Ovary (tissue), 9 donors: ENCODE data around the gene PANK4. TPM values are rescaled to one million over a fixed set of nuclear protein-coding genes. Genes with fewer than 3 reads are reported as not detected.

Experiments used
- DNase-seq, 5 donors: peaks; one replicate each; pipeline ENCODE4 v3.0.0-alpha.2; 2019 to 2020
- H3K27ac ChIP-seq, 2 donors: fragments of 200-600 bp; one replicate each; pipeline versions ENCODE4 v1.5.1 to v1.8.0; 2019 to 2022
- H3K27me3 ChIP-seq: fragments of 200-600 bp; one replicate; pipeline ENCODE4 v1.8.0; 2022
- H3K36me3 ChIP-seq: fragments of 200-600 bp; sonication (generic); one replicate; pipeline ENCODE4 v1.5.1; 2019
- H3K4me1 ChIP-seq: one replicate; pipeline ENCODE4 v1.8.1; 2013; ENCODE audit warnings: mild to moderate bottlenecking, moderate library complexity; ENCODE audit not compliant: insufficient read depth
- H3K4me3 ChIP-seq: fragments of 200-600 bp; sonication (generic); one replicate; pipeline ENCODE4 v1.5.1; 2017
- H3K9me3 ChIP-seq, 2 donors: fragments of 200-600 bp in 1 of 2; sonication (generic) in 1 of 2; one replicate each; pipeline versions ENCODE4 v1.5.1 to v1.8.1; 2013 to 2019; ENCODE audit warnings: mild to moderate bottlenecking in 1 of 2, moderate library complexity in 1 of 2
- EP300 ChIP-seq: sonication (generic); formaldehyde crosslinking; IDR thresholded peaks from one replicate; pipeline ENCODE4 v1.6.1; 2017; ENCODE audit warnings: antibody characterized with exemption
- POLR2A ChIP-seq: fragments of 450-650 bp; IDR thresholded peaks from one replicate; pipeline ENCODE4 v1.6.1; 2017; ENCODE audit warnings: antibody characterized with exemption, mild to moderate bottlenecking, moderate library complexity
- WGBS, 3 donors: extraction: QIAGEN DNeasy Blood & Tissue Kit in 1 of 3; methylation state at CpG; one replicate each; pipeline versions ENCODE4 v1.1.5 to v1.1.7; 2013 to 2017; 5-methylcytosine and 5-hydroxymethylcytosine counted together
- intact Hi-C, 4 donors: fragments of 100-400 bp; cut with DNase I; formaldehyde crosslinking; loops; one replicate each; pipeline versions ENCODE4 v1.11.0 to v1.15.1; 2022 to 2023
- polyA plus RNA-seq, 2 donors: library from polyadenylated mRNA; stranded (reverse); fragments of 200-250 nt in 1 of 2; fragments of 350-450 nt in 1 of 2; fragmentation: Illumina TruSeq in 1 of 2; extraction: RNeasy Lipid Tissue Mini Kit (QIAGEN cat#74804) in 1 of 2; gene quantifications; one replicate each; pipeline ENCODE4 v1.2.3, GENCODE V29; 2013 to 2014
- total RNA-seq, 7 donors: library from RNA; depleted of rRNA in 2 of 7; stranded (reverse); fragments of >200 nt in 2 of 7; fragmentation: NEBNext Ultra II Directional in 3 of 7; extraction: Animal tissue kit (Norgen Biotek cat#: 25700) in 3 of 7; gene quantifications; one replicate each; pipeline versions ENCODE4 v1.1.0 to v1.2.4, GENCODE V29; 2016 to 2023
- TF ChIP-seq, protein P1 (sequence below), 3 donors: fragments of 450-650 bp in 2 of 3; fragments of 200-600 bp in 1 of 3; IDR thresholded peaks; one replicate each; pipeline versions ENCODE4 v1.5.1 to v1.8.0; 2016 to 2022; ENCODE audit warnings: antibody characterized with exemption in 3 of 3, mild to moderate bottlenecking in 1 of 3
- donor health status: DM: no; HTN: no; CAD: no; lungs with moderate emphysema.
- donor health status: DM: no; HTN: no; CAD: no.
- donor health status: Bipolar disorder and iron deficiency.
- donor health status: DM: yes; HTN: yes; CAD: no.
- donor health status: DM: no; HTN: no; CAD: no.
- donor health status: DM: yes; HTN: yes; CAD: no.

PANK4 gene
- total and polyA plus RNA-seq, 9 donors: 14.7 to 33.3 (median 26.1) TPM

GRCh38 chr1:2508180-2508579 is 18.2 kb downstream of the PANK4 start:
- Histone ChIP-seq H3K4me3 (no peak overlapping the region), H3K27me3 (no peaks in the 10 kb centered on the region), H3K27ac (no peak overlapping the region), H3K4me1 (no peaks in the 10 kb centered on the region), H3K36me3 (peaks cover 3% of the 10 kb centered on the region), H3K9me3 (no peaks in the 10 kb centered on the region)
- intact Hi-C loops: no loop called here
- WGBS, 3 donors: 79 to 82% (median 80%) methylated on average over 24 of the region's 24 CpGs
- TF ChIP-seq, protein P1, sequence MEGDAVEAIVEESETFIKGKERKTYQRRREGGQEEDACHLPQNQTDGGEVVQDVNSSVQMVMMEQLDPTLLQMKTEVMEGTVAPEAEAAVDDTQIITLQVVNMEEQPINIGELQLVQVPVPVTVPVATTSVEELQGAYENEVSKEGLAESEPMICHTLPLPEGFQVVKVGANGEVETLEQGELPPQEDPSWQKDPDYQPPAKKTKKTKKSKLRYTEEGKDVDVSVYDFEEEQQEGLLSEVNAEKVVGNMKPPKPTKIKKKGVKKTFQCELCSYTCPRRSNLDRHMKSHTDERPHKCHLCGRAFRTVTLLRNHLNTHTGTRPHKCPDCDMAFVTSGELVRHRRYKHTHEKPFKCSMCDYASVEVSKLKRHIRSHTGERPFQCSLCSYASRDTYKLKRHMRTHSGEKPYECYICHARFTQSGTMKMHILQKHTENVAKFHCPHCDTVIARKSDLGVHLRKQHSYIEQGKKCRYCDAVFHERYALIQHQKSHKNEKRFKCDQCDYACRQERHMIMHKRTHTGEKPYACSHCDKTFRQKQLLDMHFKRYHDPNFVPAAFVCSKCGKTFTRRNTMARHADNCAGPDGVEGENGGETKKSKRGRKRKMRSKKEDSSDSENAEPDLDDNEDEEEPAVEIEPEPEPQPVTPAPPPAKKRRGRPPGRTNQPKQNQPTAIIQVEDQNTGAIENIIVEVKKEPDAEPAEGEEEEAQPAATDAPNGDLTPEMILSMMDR (IDR thresholded peaks at IDR 0.05): no peak
- TF ChIP-seq EP300 (no peak), POLR2A (no peak)
- DNase-seq: no peak

DNA sequence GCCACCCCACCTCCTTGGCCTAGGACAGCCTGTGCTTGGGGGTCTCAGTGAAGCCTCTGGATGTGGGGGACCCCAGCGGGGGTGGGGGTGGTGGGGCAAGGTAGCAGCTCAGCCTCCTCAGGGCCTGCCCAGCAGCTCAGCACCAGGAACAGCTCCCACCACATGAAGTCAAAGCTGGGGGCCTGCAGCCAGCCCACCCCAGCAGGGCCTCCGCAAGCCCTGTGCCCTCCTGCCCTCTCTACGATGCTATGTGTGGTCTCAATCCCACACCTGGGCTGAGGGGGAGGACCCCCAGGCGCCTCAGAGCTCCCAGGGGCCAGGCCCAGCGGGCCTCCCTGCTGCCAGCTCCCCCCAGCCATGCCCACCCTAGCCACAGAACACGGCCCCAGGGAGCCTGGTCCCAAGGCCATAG is 18.6 kb downstream of the PANK4 start:
- WGBS, 3 donors: 70 to 86% (median 71%) methylated on average over 6 of the region's 6 CpGs
- DNase-seq: no peak
- intact Hi-C loops: no loop called here
- no peak overlapping the region for H3K27ac ChIP-seq
- H3K36me3 ChIP-seq: peaks cover 3% of the 10 kb centered on the region
- H3K4me1 ChIP-seq: no peaks in the 10 kb centered on the region
- no peak overlapping the region for H3K4me3 ChIP-seq
- no peaks in the 10 kb centered on the region for H3K27me3 ChIP-seq
- no peaks in the 10 kb centered on the region for H3K9me3 ChIP-seq
- TF ChIP-seq EP300 (no peak), POLR2A (no peak)
- TF ChIP-seq, protein P1 (IDR thresholded peaks at IDR 0.05): no peak

GRCh38 chr1:2506901-2507565 is 19.4 kb downstream of the PANK4 start:
- Histone ChIP-seq H3K36me3 (peaks cover 3% of the 10 kb centered on the region), H3K27me3 (peaks cover 6% of the 10 kb centered on the region), H3K4me1 (no peaks in the 10 kb centered on the region), H3K4me3 (no peak overlapping the region), H3K27ac (no peak overlapping the region), H3K9me3 (no peaks in the 10 kb centered on the region)
- TF ChIP-seq, protein P1 (IDR thresholded peaks at IDR 0.05): no peak
- WGBS, 3 donors: 48 to 54% (median 53%) methylated on average over 14 to 15 of the region's 15 CpGs
- no peak for DNase-seq
- intact Hi-C loops: no loop called here

- DNase-seq: no peak
- Histone ChIP-seq H3K4me1 (no peaks in the 10 kb centered on the region), H3K4me3 (no peak overlapping the region), H3K27ac (no peak overlapping the region), H3K36me3 (peaks cover 3% of the 10 kb centered on the region), H3K9me3 (no peaks in the 10 kb centered on the region), H3K27me3 (peaks cover 6% of the 10 kb centered on the region)
- intact Hi-C loops: no loop called here
- TF ChIP-seq POLR2A (no peak), EP300 (no peak)
- TF ChIP-seq, protein P1 (IDR thresholded peaks at IDR 0.05): no peak
- 42 to 65% (median 45%) methylated on average over 23 to 30 of the region's 30 CpGs for WGBS, 3 donors
These were observed 20.2 kb downstream of the PANK4 start for GRCh38 chr1:2506007-2506860.
